Progenitor cell of endocrine pancreas (in vitro differentiated cells): Measurements from ENCODE around the gene CD82. TPM values are rescaled to one million over a fixed set of nuclear protein-coding genes. Genes with fewer than 3 reads are reported as not detected.

ENCODE experiments used
- DNase-seq: peaks from one replicate; pipeline ENCODE4 v3.0.0; 2021; ENCODE audit warnings: low spot score; ENCODE audit not compliant: unreplicated experiment
- H3K27ac Mint-ChIP-seq: 2 replicates; pipeline ENCODE4 v1.8.0; 2021; ENCODE audit warnings: mild to moderate bottlenecking, moderate library complexity, mixed read lengths
- H3K27me3 Mint-ChIP-seq: 2 replicates; pipeline ENCODE4 v1.8.0; 2021; ENCODE audit warnings: mixed read lengths
- H3K36me3 Mint-ChIP-seq: 2 replicates; pipeline ENCODE4 v1.8.0; 2022; ENCODE audit warnings: mixed read lengths; ENCODE audit not compliant: insufficient read depth
- H3K4me1 Mint-ChIP-seq: 2 replicates; pipeline ENCODE4 v1.8.0; 2021; ENCODE audit warnings: low read depth, mixed read lengths
- H3K4me3 Mint-ChIP-seq: 2 replicates; pipeline ENCODE4 v1.8.0; 2021; ENCODE audit warnings: low read depth, mild to moderate bottlenecking, moderate library complexity, mixed read lengths
- H3K9me3 Mint-ChIP-seq: 2 replicates; pipeline ENCODE4 v1.8.0; 2021; ENCODE audit warnings: low read depth, mixed read lengths
- CTCF ChIP-seq: fragments of 200-600 bp; sonication (generic); IDR thresholded peaks from one replicate; pipeline ENCODE4 v1.5.0; 2021; ENCODE audit warnings: antibody characterized with exemption, mild to moderate bottlenecking; ENCODE audit not compliant: unreplicated experiment
- total RNA-seq: library from RNA; stranded (reverse); gene quantifications from 2 replicates; pipeline ENCODE4 v1.2.1, GENCODE V29; 2021

Gene CD82
- total RNA-seq, 1 donor from 2014 or later: 9.3 TPM

- peaks cover 32% of the 10 kb centered on the region for H3K27me3 Mint-ChIP-seq
- H3K36me3 Mint-ChIP-seq: no peaks in the 10 kb centered on the region
- H3K4me1 Mint-ChIP-seq: peaks cover 9% of the 10 kb centered on the region
- H3K27ac Mint-ChIP-seq: no peak overlapping the region
- H3K9me3 Mint-ChIP-seq: peaks cover 3% of the 10 kb centered on the region
- no peak overlapping the region for H3K4me3 Mint-ChIP-seq
- DNase-seq: peak; percentile 5
- no peak for TF ChIP-seq CTCF
Measured at GRCh38 chr11:44630511-44631210, 65.2 kb downstream of the CD82 start.

DNA sequence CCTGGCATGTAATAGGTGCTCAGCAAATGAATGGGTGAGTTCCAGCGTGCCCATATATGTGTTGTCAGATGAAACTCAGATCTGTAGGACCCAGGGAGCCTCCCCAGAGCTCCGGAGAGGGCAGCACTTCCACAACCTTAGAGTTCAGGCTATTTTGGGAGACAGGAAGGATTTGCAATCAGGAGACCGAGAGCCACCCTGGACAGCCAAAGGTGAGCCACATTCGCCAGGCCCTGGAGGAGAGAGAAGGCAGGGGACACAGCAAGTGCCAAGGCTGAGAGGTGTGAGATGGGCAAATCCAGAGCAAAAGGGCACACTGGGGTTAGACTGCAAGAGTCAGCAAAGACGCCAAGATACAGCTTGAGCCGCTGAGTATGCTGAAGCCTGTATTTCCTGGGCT is 66.4 kb downstream of the CD82 start:
- no peaks in the 10 kb centered on the region for H3K36me3 Mint-ChIP-seq
- H3K4me3 Mint-ChIP-seq: no peak overlapping the region
- no peak for DNase-seq
- no peak overlapping the region for H3K27ac Mint-ChIP-seq
- peaks cover 32% of the 10 kb centered on the region for H3K27me3 Mint-ChIP-seq
- TF ChIP-seq CTCF: no peak
- peaks cover 9% of the 10 kb centered on the region for H3K4me1 Mint-ChIP-seq
- no peaks in the 10 kb centered on the region for H3K9me3 Mint-ChIP-seq

GRCh38 chr11:44632466-44633123 is 67.1 kb downstream of the CD82 start:
- H3K9me3 Mint-ChIP-seq: no peaks in the 10 kb centered on the region
- H3K4me1 Mint-ChIP-seq: peaks cover 2% of the 10 kb centered on the region
- H3K36me3 Mint-ChIP-seq: no peaks in the 10 kb centered on the region
- peaks cover 32% of the 10 kb centered on the region for H3K27me3 Mint-ChIP-seq
- no peak overlapping the region for H3K4me3 Mint-ChIP-seq
- peak; percentile 11 for DNase-seq
- peak overlapping the region; percentile 35 for H3K27ac Mint-ChIP-seq
- peak; percentile 46 for TF ChIP-seq CTCF

GRCh38 chr11:44633641-44634040 is 68.2 kb downstream of the CD82 start:
- no peak for DNase-seq
- H3K27me3 Mint-ChIP-seq: peaks cover 29% of the 10 kb centered on the region
- no peaks in the 10 kb centered on the region for H3K9me3 Mint-ChIP-seq
- no peaks in the 10 kb centered on the region for H3K36me3 Mint-ChIP-seq
- H3K27ac Mint-ChIP-seq: no peak overlapping the region
- no peaks in the 10 kb centered on the region for H3K4me1 Mint-ChIP-seq
- H3K4me3 Mint-ChIP-seq: no peak overlapping the region
- TF ChIP-seq CTCF: peak; percentile 26

DNA sequence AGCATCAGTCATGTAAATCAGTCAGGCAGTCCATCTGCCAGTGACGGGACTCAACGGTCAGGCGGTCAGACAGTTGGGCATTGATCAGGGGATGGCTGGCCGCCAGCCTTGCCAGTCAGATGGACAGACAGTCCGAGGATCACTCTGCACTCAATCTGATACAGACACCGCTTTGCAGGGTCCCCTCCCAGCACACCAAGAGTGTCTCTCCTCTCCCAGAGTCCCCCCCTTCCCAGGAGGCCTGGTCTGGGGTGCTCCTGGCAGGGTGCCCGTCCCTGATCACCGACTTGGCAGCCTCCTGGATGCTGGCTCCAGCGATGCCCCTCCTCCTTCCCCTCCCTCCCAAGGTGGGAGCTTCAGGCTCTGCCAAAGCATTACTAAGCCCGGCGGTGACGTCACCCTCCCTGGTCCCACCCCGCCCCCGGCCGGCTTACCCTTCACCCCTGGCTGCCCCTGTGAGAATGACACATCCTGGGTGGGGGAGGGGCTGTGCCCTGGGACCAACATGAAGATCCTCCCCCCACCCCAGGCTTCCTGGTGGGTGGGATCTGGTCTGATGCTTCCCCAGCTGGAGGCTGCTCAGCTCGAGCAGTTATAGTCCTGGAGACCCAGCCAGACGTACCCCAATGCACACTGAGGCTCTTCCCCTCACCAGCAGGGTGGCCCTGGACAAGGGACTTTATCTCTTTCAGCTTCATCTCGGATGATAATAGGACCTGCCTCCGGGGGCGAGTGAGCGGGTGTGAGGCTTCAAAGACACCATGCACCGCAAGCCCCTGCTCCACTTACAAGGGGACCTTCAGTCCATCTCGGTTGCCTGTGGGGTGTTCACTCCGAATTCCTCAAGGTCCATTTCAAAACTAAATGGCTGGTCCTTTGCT is 69.2 kb downstream of the CD82 start:
- Mint-ChIP-seq H3K27ac (no peak overlapping the region), H3K4me1 (no peaks in the 10 kb centered on the region), H3K9me3 (no peaks in the 10 kb centered on the region), H3K4me3 (no peak overlapping the region), H3K27me3 (peaks cover 23% of the 10 kb centered on the region), H3K36me3 (no peaks in the 10 kb centered on the region)
- no peak for DNase-seq
- TF ChIP-seq CTCF: no peak
